Naive thymus-derived CD8-positive, alpha-beta T cell (primary cell): ENCODE measurements around the gene UROC1. TPM values are rescaled to one million over a fixed set of nuclear protein-coding genes. Genes with fewer than 3 reads are reported as not detected.

Experiments used
- ATAC-seq, 2 donors: fragments of 150-1000 bp; cut with Tn5 transposase in 1 of 2; sonication (Bioruptor Pico), chemical (Tn5 transposase) in 1 of 2; 1 replicate in 1 of 2; 2 replicates in 1 of 2; pipeline ENCODE4 v1.10.0; 2021; ENCODE audit warnings: mild to moderate bottlenecking in 2 of 2, moderate library complexity in 2 of 2
- POLR2A ChIA-PET: fragments of 350-600 bp; sonication (Branson Sonifier 250); formaldehyde crosslinking; loops from one replicate; lab custom pipeline; 2021; ENCODE audit warnings: antibody characterized with exemption; lab: Charles Lee
- DNase-seq, 10 donors: peaks; one replicate each; pipeline versions ENCODE4 v3.0.0 to v3.0.0-alpha.2; 2020 to 2022
- H3K27ac Mint-ChIP-seq, 10 donors: one replicate each; pipeline ENCODE4 v1.8.0; 2020 to 2022; ENCODE audit warnings: mild to moderate bottlenecking in 10 of 10, mixed read lengths in 10 of 10, moderate library complexity in 4 of 10, inconsistent platforms in 1 of 10
- H3K27me3 Mint-ChIP-seq, 5 donors: one replicate each; pipeline ENCODE4 v1.8.0; 2021 to 2022; ENCODE audit warnings: mixed read lengths in 5 of 5
- H3K36me3 Mint-ChIP-seq, 3 donors: one replicate each; pipeline ENCODE4 v1.8.0; 2020 to 2022; ENCODE audit warnings: mixed read lengths in 3 of 3, mild to moderate bottlenecking in 2 of 3, inconsistent platforms in 1 of 3
- H3K4me1 Mint-ChIP-seq, 4 donors: one replicate each; pipeline ENCODE4 v1.8.0; 2021 to 2022; ENCODE audit warnings: mixed read lengths in 4 of 4
- H3K4me3 Mint-ChIP-seq, 10 donors: one replicate each; pipeline ENCODE4 v1.8.0; 2020 to 2022; ENCODE audit warnings: mild to moderate bottlenecking in 10 of 10, mixed read lengths in 10 of 10, moderate library complexity in 6 of 10, inconsistent platforms in 1 of 10
- H3K9me3 Mint-ChIP-seq, 9 donors: one replicate each; pipeline ENCODE4 v1.8.0; 2020 to 2022; ENCODE audit warnings: mixed read lengths in 9 of 9, mild to moderate bottlenecking in 3 of 9, inconsistent platforms in 1 of 9, moderate library complexity in 1 of 9
- polyA plus RNA-seq, 3 donors: library from polyadenylated mRNA; unstranded; fragments of 300-500 nt; fragmentation: Illumina TruSeq; gene quantifications; one replicate each; pipeline ENCODE4 v1.2.3, GENCODE V29; 2021
- total RNA-seq, 8 experiments: library from RNA in 2 of 8; stranded (reverse) in 2 of 8; gene quantifications; one replicate each; pipeline ENCODE4 v1.2.3 and lab custom pipeline; 2021 to 2026

The UROC1 gene
- total and polyA plus RNA-seq, 5 experiments from 2014 or later: 0.07 to 0.67 (median 0.11) TPM

DNA sequence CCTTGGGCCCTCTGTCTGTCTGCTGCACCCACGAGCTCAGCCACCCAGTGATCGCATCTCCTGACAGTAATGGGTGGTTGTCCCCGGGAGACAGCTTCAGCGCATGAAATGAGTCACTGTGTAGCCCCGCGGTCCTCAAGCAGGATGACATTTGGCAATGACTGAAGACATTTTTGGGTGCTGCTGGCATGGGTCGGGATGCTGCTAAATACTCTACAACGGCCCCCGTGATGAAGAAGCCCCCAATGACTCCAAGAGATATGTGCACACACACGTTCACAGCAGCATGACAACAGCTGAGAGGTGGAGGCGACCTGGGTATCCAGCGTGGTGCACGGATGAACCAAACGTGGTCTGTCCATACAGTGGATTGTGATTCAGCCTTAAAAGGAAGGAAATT, 24.5 kb downstream of the UROC1 start:
- no peaks in the 10 kb centered on the region for H3K9me3 Mint-ChIP-seq
- no peak overlapping the region for H3K4me3 Mint-ChIP-seq
- DNase-seq (no peak), ATAC-seq (no peak)
- no peaks in the 10 kb centered on the region for H3K36me3 Mint-ChIP-seq
- no peaks in the 10 kb centered on the region for H3K27me3 Mint-ChIP-seq
- peak overlapping the region in 1 of 10 donors; percentile 24 for H3K27ac Mint-ChIP-seq
- POLR2A ChIA-PET: no interaction called here
- H3K4me1 Mint-ChIP-seq: peaks cover 6 to 19% (median 9%) of the 10 kb centered on the region in 4 donors

DNA sequence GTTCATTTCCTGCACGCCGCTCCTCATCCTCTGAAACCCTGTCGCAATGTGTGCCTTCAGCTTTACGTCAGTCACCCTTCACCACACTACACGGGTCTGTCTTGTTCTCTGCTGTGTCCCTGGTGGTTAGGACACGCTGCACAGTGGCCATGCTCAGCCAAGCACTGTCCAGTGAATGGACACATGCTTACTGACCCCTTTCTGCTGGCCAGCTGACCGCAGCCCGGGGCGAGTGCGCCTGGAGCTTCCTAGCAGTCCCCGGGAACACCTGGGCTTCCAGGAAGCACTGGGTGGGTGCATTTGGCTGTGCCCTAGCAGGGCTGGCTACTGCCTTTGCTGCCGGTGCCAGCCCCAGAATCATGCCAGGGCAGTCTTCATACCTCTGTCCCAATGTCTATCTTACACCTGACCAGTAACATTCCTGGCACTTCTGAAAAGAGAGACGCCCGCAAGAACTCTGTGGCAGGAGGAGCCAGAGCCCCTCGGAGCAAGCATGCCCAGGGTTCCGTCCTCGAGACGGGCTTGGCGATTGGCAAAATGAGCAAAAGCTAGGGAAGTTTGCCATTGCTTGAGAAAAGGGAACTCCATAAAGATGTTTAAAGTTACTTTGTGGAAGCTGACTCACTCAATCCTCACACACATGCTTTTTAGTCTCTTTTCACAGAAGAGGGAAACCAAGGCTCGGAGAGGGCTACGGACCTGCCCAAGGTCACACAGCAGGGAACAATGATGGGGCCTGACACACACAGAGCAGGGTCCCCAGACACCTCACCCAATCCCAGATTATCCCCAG, 26.2 kb downstream of the UROC1 start:
- H3K4me1 Mint-ChIP-seq: peaks cover 11 to 21% (median 11%) of the 10 kb centered on the region in 4 donors
- POLR2A ChIA-PET: no interaction called here
- no peak overlapping the region for H3K27ac Mint-ChIP-seq
- no peak for DNase-seq
- ATAC-seq: no peak
- H3K36me3 Mint-ChIP-seq: no peaks in the 10 kb centered on the region
- no peaks in the 10 kb centered on the region for H3K27me3 Mint-ChIP-seq
- no peak overlapping the region for H3K4me3 Mint-ChIP-seq
- H3K9me3 Mint-ChIP-seq: no peaks in the 10 kb centered on the region

DNA sequence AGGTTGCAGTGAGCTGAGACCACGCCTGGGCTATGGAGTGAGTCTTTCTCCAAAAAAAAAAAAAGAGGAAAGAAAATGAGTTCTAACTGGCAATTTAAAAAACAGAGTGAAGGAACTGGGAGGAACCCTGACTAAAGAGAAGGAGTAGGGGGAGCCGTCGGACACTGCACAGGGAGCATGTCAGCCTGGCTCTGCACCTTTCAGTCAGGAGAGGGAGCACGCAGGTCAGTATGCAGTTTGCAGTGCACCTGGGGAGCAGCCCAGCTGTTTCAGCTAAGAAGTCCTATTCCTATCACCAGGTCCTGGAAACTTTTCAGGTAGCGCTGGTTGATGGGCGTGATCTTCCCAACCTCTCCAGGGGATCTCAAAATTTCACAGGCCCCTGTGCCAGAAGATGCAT, 27.0 kb downstream of the UROC1 start:
- ATAC-seq (no peak), DNase-seq (no peak)
- H3K27me3 Mint-ChIP-seq: no peaks in the 10 kb centered on the region
- H3K27ac Mint-ChIP-seq: peak overlapping the region in 1 of 10 donors; percentile 58
- H3K4me1 Mint-ChIP-seq: peaks cover 13 to 24% (median 14%) of the 10 kb centered on the region in 4 donors
- POLR2A ChIA-PET: interaction anchor here (0.6 kb wide), 1 partner anchor 1518 kb away, joined by 4 read pairs; no protein-coding TSS in a partner anchor
- H3K36me3 Mint-ChIP-seq: no peaks in the 10 kb centered on the region
- no peak overlapping the region for H3K4me3 Mint-ChIP-seq
- no peaks in the 10 kb centered on the region for H3K9me3 Mint-ChIP-seq

DNA sequence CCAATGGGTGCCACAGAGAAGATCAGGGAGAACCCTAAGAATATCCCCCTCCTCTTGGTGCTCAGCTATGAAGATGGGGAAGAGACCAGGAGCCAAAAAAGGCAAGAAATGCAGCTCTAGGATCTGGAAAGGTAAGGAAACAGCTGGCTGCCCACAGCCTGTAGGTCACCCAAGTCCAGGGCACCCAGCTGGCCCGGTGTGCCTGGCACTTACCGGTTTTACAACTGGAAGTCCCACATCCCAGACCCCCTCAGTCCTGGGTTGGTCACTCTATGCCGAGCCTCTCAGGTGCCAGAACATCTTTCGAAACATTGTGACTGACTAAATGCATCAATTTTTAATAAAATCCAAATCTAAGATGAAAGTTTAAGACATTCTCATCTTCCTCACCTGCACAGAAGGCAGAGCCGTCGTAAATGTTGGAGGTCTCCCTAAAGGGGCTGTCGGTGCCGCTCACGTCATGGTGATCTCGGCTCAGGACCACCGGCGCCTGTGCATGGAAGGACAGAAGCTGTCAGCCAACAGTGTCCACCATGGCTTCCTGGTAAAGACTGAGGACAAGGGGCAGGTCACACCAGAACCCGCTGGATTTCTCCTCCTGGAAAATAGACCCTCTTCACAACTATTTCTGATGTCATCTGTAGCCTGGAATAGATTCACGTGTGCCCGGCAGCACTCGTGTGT, 28.5 kb downstream of the UROC1 start:
- Mint-ChIP-seq H3K4me3 (no peak overlapping the region), H3K27me3 (no peaks in the 10 kb centered on the region)

DNA sequence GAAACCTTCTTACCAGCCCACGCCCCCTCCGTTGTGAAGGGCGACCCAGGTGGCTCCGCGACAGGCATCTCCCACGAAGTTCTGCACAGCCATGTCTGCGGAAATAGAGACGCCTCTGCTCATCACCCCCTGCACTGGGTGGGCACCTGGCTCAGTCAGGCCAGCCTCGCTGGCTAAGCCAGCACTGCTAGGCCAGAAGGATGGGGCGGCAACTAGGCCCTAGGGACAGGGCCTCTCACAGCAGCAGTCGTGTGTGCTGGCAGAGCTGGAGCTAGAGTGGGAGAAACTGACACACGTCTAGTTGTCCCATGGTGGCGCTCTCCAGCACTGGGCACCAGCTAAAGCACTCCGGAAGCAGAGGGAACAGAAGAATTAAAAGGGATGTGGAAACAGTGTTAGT, 29.4 kb downstream of the UROC1 start:
- POLR2A ChIA-PET: no interaction called here
- no peaks in the 10 kb centered on the region for H3K9me3 Mint-ChIP-seq
- DNase-seq: no peak
- peak overlapping the region in 1 of 10 donors; percentile 28 for H3K27ac Mint-ChIP-seq
- H3K27me3 Mint-ChIP-seq: no peaks in the 10 kb centered on the region
- H3K4me1 Mint-ChIP-seq: peaks cover 10 to 14% (median 13%) of the 10 kb centered on the region in 4 donors
- H3K36me3 Mint-ChIP-seq: no peaks in the 10 kb centered on the region
- H3K4me3 Mint-ChIP-seq: no peak overlapping the region
- no peak for ATAC-seq

More for the DNA sequence above, 28.5 kb downstream of the UROC1 start:
- no peaks in the 10 kb centered on the region for H3K9me3 Mint-ChIP-seq
- peak overlapping the region in 2 of 10 donors; percentile 53 to 57 for H3K27ac Mint-ChIP-seq
- no peak for DNase-seq
- peaks cover 13 to 18% (median 14%) of the 10 kb centered on the region in 4 donors for H3K4me1 Mint-ChIP-seq
- POLR2A ChIA-PET: no interaction called here
- H3K36me3 Mint-ChIP-seq: no peaks in the 10 kb centered on the region
- ATAC-seq: no peak

DNA sequence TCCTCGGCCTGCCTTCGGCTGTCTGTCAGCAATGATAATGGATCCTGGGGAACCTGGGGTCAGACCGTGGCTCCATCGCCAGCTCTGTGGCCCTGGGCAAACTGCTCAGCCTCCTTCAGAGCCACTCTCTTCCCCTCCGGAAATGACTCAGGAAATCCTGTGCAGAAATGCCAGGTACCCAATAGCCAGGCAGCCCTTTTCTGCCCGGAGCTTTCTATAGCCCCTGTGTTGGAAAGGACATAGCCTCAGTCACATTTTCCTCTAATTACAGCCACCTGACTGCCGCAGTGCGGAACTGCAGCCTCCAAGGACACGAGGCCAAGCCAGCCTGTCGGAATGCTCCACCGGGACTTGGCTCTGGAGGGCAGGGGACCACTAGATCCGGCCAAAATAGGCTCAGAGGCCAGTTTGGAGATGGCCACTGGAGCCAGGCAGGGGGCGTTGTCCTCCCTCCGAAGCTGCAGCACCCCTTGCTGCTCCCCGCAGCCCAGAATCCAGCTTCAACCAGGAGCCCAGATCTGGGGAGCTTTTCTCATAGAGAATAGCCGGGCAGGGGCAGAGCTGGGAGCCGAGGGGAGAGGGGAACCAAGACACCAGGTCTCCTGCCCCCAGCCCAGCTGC, 30.3 kb downstream of the UROC1 start:
- no peaks in the 10 kb centered on the region for H3K36me3 Mint-ChIP-seq
- no peak for ATAC-seq
- H3K4me1 Mint-ChIP-seq: peaks cover 11 to 14% (median 13%) of the 10 kb centered on the region in 4 donors
- H3K4me3 Mint-ChIP-seq: peak overlapping the region in 3 of 10 donors; percentile 18 to 50 (median 22)
- H3K27me3 Mint-ChIP-seq: no peaks in the 10 kb centered on the region
- POLR2A ChIA-PET: no interaction called here
- H3K9me3 Mint-ChIP-seq: no peaks in the 10 kb centered on the region
- peak overlapping the region in 3 of 10 donors; percentile 31 to 47 (median 38) for H3K27ac Mint-ChIP-seq
- DNase-seq: no peak

DNA sequence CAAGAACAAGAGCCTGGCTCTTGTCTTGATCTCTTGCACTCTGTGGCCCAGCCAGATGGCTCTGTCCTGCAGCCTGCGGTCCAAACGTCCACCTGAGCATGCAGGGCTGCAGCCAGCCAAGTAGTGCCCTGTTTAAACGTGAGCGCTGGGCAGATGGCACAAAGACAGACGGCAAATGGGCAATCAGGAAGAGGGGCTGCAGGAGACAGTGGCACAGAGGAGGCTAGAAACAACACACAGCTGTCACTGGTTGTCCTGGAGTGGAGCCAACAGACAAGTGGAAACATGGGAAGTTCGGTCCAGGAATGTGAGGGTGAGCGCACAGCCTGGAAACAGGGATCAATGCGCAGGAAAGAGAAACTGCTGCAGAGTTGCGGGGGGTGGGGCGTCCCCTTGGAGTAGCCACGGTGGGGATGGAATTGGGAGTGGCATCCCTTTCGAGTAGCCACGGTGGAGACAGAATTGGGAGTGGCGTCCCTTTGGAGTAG, 31.2 kb downstream of the UROC1 start:
- DNase-seq (no peak), ATAC-seq (no peak)
- Mint-ChIP-seq H3K4me1 (peaks cover 11 to 14% (median 13%) of the 10 kb centered on the region in 4 donors), H3K9me3 (no peaks in the 10 kb centered on the region), H3K27ac (peak overlapping the region in 2 of 10 donors; percentile 11 to 32), H3K4me3 (peak overlapping the region in 2 of 10 donors; percentile 5 to 40), H3K36me3 (no peaks in the 10 kb centered on the region), H3K27me3 (no peaks in the 10 kb centered on the region)
- POLR2A ChIA-PET: no interaction called here

DNA sequence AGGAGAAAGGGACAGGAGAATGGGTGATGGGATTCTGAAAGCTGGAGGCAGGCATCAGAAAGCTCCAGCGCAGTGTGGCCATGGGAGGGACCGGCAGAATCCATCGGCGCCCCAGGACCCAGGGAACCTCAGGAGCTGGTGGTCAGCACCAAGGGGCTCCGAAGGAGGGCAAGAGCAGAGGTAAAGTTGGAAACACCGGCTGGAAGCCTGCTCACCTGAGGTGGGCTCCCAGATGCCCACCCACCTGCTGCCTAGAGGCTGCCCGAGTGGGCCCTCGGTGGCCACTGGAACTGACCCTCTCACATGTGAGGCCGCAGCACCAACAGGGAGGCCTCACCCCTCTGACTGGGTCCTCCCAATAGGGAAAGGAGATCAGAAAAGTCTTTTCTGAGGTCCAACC, 31.6 kb downstream of the UROC1 start:
- Mint-ChIP-seq H3K4me3 (no peak overlapping the region), H3K27me3 (no peaks in the 10 kb centered on the region), H3K4me1 (peaks cover 11 to 14% (median 13%) of the 10 kb centered on the region in 4 donors), H3K9me3 (no peaks in the 10 kb centered on the region), H3K36me3 (no peaks in the 10 kb centered on the region), H3K27ac (peak overlapping the region in 2 of 10 donors; percentile 29 to 32)
- peak in 1 of 10 donors; percentile 34 for DNase-seq
- POLR2A ChIA-PET: no interaction called here
- ATAC-seq: no peak

DNA sequence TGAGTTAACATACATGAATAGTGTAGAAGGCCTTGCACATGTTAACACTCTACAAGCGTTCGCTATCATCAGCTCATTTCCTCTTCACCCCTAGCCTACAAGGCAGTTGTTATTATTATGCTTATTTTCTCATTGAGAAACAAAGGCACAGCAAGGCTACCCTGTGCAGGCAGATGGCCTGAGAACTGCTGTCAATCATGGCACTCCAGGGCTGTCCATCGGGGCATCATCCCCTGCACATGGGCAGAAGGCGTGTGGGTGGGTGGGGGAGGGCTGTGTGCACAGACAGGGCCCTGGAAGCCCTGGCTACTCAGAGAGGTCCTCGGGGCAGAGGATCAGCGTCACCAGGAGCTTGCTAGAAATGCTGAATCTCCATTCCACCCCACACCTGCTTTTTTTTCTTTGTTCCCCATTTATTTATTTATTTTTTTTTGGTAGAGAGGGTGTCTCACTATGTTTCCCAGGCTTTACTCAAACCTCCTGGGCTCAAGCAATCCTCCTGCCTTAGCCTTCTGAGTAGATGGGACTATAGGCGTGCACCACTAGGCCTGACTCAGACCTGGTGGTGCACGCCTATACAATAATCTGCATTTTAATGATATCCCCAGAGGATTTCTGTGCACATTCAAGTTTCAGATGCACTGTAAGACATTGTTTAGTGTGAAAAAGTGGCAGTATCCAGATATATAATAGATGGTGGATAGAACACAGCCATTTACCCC, 32.2 kb downstream of the UROC1 start:
- H3K27me3 Mint-ChIP-seq: no peaks in the 10 kb centered on the region
- H3K4me3 Mint-ChIP-seq: no peak overlapping the region
- peaks cover 11 to 14% (median 13%) of the 10 kb centered on the region in 4 donors for H3K4me1 Mint-ChIP-seq
- DNase-seq (peak in 1 of 10 donors; percentile 24), ATAC-seq (no peak)
- POLR2A ChIA-PET: no interaction called here
- peak overlapping the region in 1 of 10 donors; percentile 29 for H3K27ac Mint-ChIP-seq
- H3K36me3 Mint-ChIP-seq: no peaks in the 10 kb centered on the region
- no peaks in the 10 kb centered on the region for H3K9me3 Mint-ChIP-seq

DNA sequence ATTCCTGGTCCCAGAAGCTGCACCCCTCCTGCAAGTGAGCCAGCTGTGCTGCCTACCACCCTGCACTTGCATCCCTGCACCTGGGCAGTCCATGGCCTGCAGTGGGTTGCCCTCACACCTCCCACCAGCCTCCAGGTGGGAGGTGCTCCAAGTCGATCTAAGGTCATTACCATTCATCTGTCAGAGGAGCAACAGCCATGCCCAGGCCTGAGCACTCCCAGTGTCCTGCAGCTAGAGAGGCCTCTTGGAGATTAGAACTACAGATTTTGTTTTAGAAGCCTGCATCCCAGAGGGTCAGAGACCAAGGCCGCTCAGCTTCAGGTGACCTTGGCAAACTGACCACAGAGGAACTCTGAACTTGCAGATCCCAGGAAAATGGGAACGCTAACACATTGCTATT, 32.9 kb downstream of the UROC1 start:
- ATAC-seq (no peak), DNase-seq (no peak)
- peak overlapping the region in 2 of 10 donors; percentile 5 to 63 for H3K27ac Mint-ChIP-seq
- POLR2A ChIA-PET: no interaction called here
- peaks cover 11 to 14% (median 13%) of the 10 kb centered on the region in 4 donors for H3K4me1 Mint-ChIP-seq
- H3K9me3 Mint-ChIP-seq: no peaks in the 10 kb centered on the region
- no peaks in the 10 kb centered on the region for H3K36me3 Mint-ChIP-seq
- H3K4me3 Mint-ChIP-seq: no peak overlapping the region
- H3K27me3 Mint-ChIP-seq: no peaks in the 10 kb centered on the region

DNA sequence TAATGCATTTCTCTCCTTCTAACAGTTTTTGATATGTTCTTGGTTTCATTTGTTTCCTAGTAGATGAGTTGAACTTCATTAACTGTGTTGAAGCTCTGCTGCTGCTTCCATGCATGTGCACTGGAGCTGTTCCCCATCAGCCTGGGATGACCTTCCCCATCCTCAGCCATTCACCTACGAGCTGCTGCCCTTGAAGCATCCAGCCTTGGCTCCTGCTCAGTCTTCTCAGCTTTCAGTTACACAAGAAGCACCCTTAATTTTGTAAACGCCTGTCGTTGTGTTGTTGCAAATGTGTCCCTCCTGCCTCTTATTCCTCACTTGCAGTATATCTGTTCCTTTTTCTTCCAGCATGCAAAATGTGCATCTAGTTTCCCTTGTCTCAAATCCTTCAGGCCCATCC, 33.4 kb downstream of the UROC1 start:
- Mint-ChIP-seq H3K36me3 (no peaks in the 10 kb centered on the region), H3K9me3 (no peaks in the 10 kb centered on the region), H3K4me1 (peaks cover 11 to 14% (median 13%) of the 10 kb centered on the region in 4 donors), H3K27me3 (no peaks in the 10 kb centered on the region), H3K27ac (peak overlapping the region in 1 of 10 donors; percentile 5), H3K4me3 (no peak overlapping the region)
- DNase-seq (no peak), ATAC-seq (no peak)
- POLR2A ChIA-PET: no interaction called here

DNA sequence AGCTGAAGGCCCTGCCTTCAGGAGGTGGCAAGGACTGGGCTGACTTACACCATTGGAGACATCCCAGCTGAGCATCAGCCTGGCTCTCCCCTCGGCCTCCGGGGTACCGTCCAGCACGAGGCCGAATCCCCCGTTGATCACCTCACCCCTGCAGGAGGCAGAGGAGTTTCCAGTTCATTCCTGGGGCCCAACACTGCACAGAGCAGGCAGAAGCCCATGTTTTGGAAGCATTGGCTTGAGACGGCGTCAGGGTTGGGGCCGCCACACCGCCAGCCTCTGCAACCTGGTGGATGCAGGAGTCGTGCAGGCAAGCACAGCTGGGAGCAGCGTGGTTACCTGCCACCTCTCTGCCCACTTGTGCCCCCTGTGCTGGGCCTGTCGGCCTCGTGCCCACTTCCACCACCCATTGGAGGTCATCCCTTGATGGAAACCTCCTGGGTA, 34.2 kb downstream of the UROC1 start:
- ATAC-seq: no peak
- POLR2A ChIA-PET: no interaction called here
- Mint-ChIP-seq H3K27me3 (no peaks in the 10 kb centered on the region), H3K36me3 (no peaks in the 10 kb centered on the region), H3K4me1 (peaks cover 11 to 14% (median 13%) of the 10 kb centered on the region in 4 donors), H3K4me3 (no peak overlapping the region), H3K27ac (peak overlapping the region in 1 of 10 donors; percentile 69), H3K9me3 (no peaks in the 10 kb centered on the region)
- DNase-seq: peak in 1 of 10 donors; percentile 50
